ENCODE data around the gene TRIM25. TPM values are rescaled to one million over a fixed set of nuclear protein-coding genes. Genes with fewer than 3 reads are reported as not detected.
"Not testable (repeated sequence)": the region's sequence is repeated elsewhere in the genome, so short reads cannot be mapped to it uniquely, and the experiment has no call there.

The TRIM25 gene
- total and polyA plus RNA-seq, 2 experiments from 2014 or later: 7.3 to 13.8 TPM

GRCh38 chr17:56948491-56948890, 34.6 kb upstream of the TRIM25 start:
- DNase-seq (ENCODE audit: low read depth in 1 of 2, low spot score in 1 of 2): no peak
- H3K36me3 ChIP-seq: peaks cover 43% of the 10 kb centered on the region
- TF ChIP-seq CTCF (IDR thresholded peaks at IDR 0.05; ENCODE audit: low read depth, low read length): no peak
- H3K9me3 ChIP-seq (ENCODE audit: low read depth): no peaks in the 10 kb centered on the region
- no peaks in the 10 kb centered on the region for H3K4me1 ChIP-seq (ENCODE audit: low read depth)
- no peaks in the 10 kb centered on the region for H3K27me3 ChIP-seq
- no peak overlapping the region for H3K4me3 ChIP-seq
- H3K27ac ChIP-seq: no peak overlapping the region

- Histone ChIP-seq H3K4me1 (ENCODE audit: low read depth) (no peaks in the 10 kb centered on the region), H3K9me3 (ENCODE audit: low read depth) (no peaks in the 10 kb centered on the region), H3K36me3 (peaks cover 43% of the 10 kb centered on the region), H3K27me3 (no peaks in the 10 kb centered on the region), H3K4me3 (no peak overlapping the region), H3K27ac (no peak overlapping the region)
- DNase-seq (ENCODE audit: low read depth in 1 of 2, low spot score in 1 of 2): no peak
- TF ChIP-seq CTCF (IDR thresholded peaks at IDR 0.05; ENCODE audit: low read depth, low read length): no peak
Measured at GRCh38 chr17:56947741-56948140, 33.9 kb upstream of the TRIM25 start.

- no peak overlapping the region for H3K27ac ChIP-seq
- H3K36me3 ChIP-seq: peaks cover 52% of the 10 kb centered on the region
- no peaks in the 10 kb centered on the region for H3K9me3 ChIP-seq (ENCODE audit: low read depth)
- no peak for DNase-seq (ENCODE audit: low read depth in 1 of 2, low spot score in 1 of 2)
- no peaks in the 10 kb centered on the region for H3K27me3 ChIP-seq
- H3K4me1 ChIP-seq (ENCODE audit: low read depth): no peaks in the 10 kb centered on the region
- no peak for TF ChIP-seq CTCF (IDR thresholded peaks at IDR 0.05; ENCODE audit: low read depth, low read length)
- no peak overlapping the region for H3K4me3 ChIP-seq
Measured at GRCh38 chr17:56945938-56946505, 32.2 kb upstream of the TRIM25 start.

GRCh38 chr17:56943505-56944125, 29.8 kb upstream of the TRIM25 start:
- no peaks in the 10 kb centered on the region for H3K4me1 ChIP-seq (ENCODE audit: low read depth)

GRCh38 chr17:56939869-56940484, 26.1 kb upstream of the TRIM25 start:
- DNase-seq (ENCODE audit: low read depth in 1 of 2, low spot score in 1 of 2): peak; percentile 71 to 75
- H3K9me3 ChIP-seq (ENCODE audit: low read depth): no peaks in the 10 kb centered on the region
- peaks cover 40% of the 10 kb centered on the region for H3K36me3 ChIP-seq
- no peaks in the 10 kb centered on the region for H3K27me3 ChIP-seq
- no peaks in the 10 kb centered on the region for H3K4me1 ChIP-seq (ENCODE audit: low read depth)
- TF ChIP-seq CTCF (IDR thresholded peaks at IDR 0.05; ENCODE audit: low read depth, low read length): peak; percentile 69
- no peak overlapping the region for H3K4me3 ChIP-seq
- H3K27ac ChIP-seq: no peak overlapping the region

More at GRCh38 chr17:56943505-56944125, 29.8 kb upstream of the TRIM25 start:
- DNase-seq (ENCODE audit: low read depth in 1 of 2, low spot score in 1 of 2): peak in 1 of 2 donors; percentile 13
- TF ChIP-seq CTCF (IDR thresholded peaks at IDR 0.05; ENCODE audit: low read depth, low read length): no peak
- Histone ChIP-seq H3K36me3 (peaks cover 48% of the 10 kb centered on the region), H3K4me3 (no peak overlapping the region), H3K27ac (no peak overlapping the region), H3K27me3 (no peaks in the 10 kb centered on the region), H3K9me3 (ENCODE audit: low read depth) (no peaks in the 10 kb centered on the region)

- H3K36me3 ChIP-seq: peaks cover 37% of the 10 kb centered on the region
- not testable (repeated sequence) for H3K27me3 ChIP-seq; H3K4me1 ChIP-seq (ENCODE audit: low read depth); H3K4me3 ChIP-seq; DNase-seq (ENCODE audit: low read depth in 1 of 2, low spot score in 1 of 2); H3K9me3 ChIP-seq (ENCODE audit: low read depth); H3K27ac ChIP-seq
Measured at GRCh38 chr17:56938206-56938605, 24.4 kb upstream of the TRIM25 start.
